Lower leg skin (tissue), 3 donors: ENCODE results near the gene DCX.

Experiments used
- CTCF ChIP-seq, 3 donors: fragments of 450-650 bp; IDR thresholded peaks; one replicate each; pipeline ENCODE4 v1.5.1; 2016; ENCODE audit warnings: antibody characterized with exemption in 3 of 3, mild to moderate bottlenecking in 3 of 3, moderate library complexity in 2 of 3
- POLR2A ChIP-seq, 2 donors: fragments of 450-650 bp; IDR thresholded peaks; one replicate each; pipeline ENCODE4 v1.6.1; 2016 to 2017; ENCODE audit warnings: antibody characterized with exemption in 2 of 2, mild to moderate bottlenecking in 1 of 2, moderate library complexity in 1 of 2

DNA sequence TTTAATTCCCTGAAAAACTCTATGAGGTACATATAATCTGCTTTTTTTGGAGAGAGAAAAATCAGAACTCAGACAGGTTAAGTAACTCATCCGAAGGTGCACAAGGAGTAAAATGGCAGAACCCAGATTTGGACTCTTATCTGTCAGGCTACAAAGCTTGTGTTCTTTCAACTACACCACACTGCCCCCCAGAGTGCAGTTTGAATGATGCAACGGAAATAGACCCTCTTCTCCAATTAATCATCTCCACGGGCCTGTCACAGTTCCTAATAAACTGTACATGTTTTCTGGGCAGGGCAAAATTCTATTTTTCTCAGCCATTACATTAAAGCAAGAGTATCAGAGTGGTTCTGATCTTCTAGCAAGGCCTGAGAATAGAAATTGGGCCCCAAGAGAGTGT lies 35.3 kb upstream of the DCX start:
- TF ChIP-seq CTCF (IDR thresholded peaks at IDR 0.05) (no peak), POLR2A (IDR thresholded peaks at IDR 0.05) (no peak)
